Stimulated activated CD4-positive, alpha-beta T cell treated with anti-CD3 and anti-CD28 coated beads, TNF-alpha, amount 100 ng/mL, for 1 hour (primary cell): ENCODE data around the gene NEGR1.

Experiments used
- DNase-seq, 3 donors: peaks; one replicate each; pipeline ENCODE4 v3.0.0-alpha.2; 2020; ENCODE audit warnings: low read depth in 3 of 3, low spot score in 1 of 3

The NEGR1 gene

DNA sequence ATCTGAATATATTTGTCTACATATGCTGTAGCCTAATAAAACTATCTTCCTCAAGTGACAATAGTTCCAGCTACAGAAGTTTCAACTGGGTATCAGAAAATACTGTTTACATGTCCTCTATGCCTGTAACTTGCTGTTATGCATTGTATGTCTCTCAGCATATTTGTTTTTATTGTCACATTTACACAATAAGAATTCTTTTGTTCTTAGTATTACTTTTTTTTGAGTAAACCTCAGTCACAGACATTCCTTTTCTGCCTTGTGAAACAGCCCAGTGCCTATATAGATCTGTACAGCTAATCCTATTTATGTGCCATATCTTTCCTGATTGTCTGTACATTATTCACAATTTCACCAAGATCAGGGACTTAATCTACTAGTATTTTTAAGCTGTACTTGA lies 565.2 kb downstream of the NEGR1 start:
- no peak for DNase-seq

- no peak for DNase-seq
These were observed 570.9 kb downstream of the NEGR1 start for GRCh38 chr1:71711456-71711855.

DNA sequence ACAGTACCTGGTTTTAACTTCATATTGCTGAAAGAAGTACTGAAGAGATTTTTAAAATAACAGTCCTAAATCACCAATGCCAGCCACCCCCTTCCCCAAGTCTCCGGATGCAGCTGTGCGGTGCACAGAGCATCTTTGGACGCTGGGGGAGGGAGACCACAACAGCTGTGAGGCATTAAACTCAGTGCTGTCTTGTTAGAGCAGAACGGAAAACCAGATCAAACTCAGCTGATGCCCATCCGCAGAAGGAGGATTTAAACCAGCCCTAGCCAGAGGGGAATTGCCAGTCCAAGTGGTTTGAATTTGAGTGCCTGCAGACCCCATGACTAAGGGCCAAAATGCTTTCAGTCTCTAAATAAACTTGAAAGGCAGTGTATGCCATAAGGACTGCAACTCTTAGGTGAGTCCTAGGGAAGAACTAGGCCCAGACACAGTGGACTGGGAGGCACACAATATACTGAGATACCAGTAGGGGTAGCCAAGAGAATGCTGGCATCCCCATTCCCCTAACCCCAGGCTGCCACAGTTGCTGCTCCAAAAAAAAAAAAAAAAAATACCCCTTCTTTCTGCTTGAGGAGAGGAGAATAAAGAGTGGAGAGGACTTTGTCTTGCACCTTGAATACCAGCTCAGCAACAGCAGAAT lies 576.2 kb downstream of the NEGR1 start:
- DNase-seq: no peak

DNA sequence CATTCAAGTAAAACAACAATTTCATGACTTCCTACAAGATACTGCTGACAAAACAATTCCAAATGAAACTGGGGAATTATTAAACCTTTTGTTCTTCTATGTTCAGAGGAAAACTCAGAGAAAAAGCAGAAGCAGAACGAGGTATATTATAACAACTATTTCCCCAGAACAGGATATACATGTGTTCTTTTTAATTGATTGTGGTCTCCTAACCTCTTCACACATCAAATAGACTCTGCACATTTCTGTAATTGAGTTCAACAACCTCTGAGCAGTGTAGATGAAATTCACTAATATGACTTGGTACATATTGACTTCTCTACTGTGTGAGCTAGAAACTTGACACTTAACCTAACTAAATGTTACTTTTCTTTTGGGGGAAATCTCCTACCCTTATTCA lies 584.2 kb downstream of the NEGR1 start:
- no peak for DNase-seq

- DNase-seq: no peak
These were observed 586.5 kb downstream of the NEGR1 start for GRCh38 chr1:71695821-71696220.

DNA sequence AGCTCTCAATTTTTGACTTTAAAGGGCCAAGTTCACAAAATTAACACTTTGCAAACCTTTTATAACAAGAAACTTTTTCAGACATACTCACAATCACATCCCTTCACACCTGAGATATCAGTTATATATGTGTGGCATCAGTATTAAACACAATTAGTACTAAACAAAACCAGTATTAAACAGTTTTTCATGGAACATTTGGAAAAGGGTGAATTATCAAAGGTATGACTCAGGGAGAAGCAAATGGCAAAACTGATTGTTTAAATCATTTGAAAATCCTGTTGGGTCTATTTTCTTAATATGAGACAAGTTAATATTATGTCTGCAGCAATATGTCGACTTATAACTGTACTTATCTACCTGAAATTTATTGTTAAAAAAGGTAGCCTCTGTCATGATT lies 587.3 kb downstream of the NEGR1 start:
- DNase-seq: no peak

DNA sequence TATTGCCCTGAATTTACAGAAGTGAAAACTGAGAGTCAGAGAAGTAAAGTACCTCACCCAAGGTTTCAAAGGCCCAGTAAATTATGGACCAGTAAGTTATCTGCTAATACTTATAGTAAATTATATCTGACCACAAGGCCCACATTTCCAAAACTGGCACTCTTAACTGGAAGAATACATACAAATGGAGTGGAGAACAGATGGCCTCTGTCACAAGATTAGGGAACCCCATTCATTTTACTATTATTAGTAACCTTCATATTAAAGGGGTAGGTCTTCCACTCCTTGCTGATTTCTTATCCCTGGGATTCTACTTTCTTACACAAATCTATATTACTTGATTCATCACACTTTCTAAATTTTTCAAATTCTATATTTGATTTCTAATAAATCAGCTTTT lies 588.8 kb downstream of the NEGR1 start:
- no peak for DNase-seq

DNA sequence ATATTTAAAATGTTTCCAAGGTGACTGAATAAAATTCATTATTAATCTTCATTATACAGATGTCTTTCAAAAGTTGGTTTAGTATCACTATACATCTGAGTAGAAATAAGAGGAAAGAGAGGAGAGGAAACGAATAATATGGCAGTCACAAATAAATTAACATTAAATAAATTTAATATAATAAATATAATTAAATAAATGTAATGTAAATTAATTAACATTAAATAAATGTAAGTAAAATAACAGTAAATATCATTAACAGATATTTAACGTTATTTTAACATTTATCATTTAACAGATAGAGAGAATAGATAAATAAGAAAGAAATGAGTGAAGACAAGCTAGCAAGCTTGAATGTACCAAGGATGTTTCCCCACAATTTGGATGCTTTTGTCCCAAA lies 592.7 kb downstream of the NEGR1 start:
- no peak for DNase-seq

- DNase-seq: no peak
These were observed 595.0 kb downstream of the NEGR1 start for GRCh38 chr1:71687376-71687775.

- no peak for DNase-seq
These were observed 605.1 kb downstream of the NEGR1 start for GRCh38 chr1:71676979-71677925.

GRCh38 chr1:71668065-71668464 lies 614.3 kb downstream of the NEGR1 start:
- no peak for DNase-seq

DNA sequence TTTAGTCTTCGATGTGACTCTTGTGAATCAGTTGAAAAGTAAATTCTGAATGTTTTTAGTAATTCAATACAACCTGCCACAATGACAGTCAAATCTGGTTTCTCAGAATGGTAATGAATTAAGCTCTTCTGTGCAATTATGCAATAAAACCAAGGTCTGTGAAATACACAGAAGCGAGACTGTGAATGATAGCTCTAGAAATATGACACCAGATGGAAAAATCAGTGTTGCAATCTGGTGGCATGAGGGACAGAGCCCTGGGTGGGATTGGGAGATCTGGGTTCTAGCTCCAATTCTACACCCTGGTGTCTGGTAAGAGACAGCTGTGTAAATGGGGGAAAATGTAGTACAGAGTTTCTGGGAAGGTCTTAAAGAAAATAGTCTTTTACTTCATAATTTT lies 615.1 kb downstream of the NEGR1 start:
- DNase-seq: no peak

- no peak for DNase-seq
These were observed 615.7 kb downstream of the NEGR1 start for GRCh38 chr1:71666609-71667008.

DNA sequence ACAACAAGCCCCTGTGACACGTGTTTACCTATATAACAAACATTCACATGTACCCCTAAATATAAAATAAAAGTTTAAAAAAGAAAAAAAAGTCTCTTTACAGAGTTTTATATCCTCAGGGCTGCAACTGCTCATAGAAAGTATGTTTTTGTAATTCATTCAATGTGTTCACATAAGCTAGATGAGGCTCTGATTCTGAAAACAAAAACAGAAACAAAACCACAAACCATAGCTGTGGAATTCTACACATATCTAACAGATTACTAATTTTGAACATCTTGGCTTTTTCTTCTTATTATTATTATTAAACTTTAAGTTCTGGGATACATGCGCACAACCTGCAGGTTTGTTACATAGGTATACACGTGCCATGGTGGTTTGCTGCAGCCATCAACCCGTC lies 621.9 kb downstream of the NEGR1 start:
- no peak for DNase-seq

DNA sequence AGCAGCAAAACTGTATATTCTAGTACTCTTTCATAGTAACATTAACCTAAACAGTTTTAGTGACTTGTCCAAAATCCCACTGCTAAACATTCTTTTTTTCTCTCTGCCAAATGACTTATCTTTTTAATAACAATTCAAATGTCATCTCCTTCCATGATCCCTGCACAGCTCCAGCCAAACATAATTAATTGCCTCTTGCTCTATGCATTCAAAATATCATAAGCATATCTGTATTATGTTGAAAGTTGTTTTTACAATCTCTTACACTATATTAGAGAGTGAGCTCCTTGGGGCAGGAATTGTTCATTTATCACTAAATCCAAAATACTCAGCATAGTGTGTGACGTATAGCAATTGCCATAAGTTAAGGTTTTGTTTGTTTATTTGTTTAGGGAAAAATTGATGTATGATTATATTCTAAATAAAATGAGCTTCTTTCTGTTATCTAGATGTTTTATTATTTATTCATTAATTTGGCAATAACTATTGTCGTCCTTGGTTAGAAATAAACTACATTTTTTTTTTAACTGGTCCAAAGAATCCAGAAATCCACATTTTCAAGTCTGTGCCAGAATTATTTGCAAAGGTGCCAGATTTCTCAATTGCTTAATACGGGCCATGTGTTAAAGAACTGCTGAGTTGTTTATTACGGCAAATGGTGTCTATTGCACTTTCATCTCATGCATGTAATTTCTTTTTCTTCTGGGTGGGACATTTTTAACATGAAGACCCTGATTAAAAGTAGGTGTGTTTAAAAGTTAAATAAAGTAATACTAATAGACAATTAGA lies 624.3 kb downstream of the NEGR1 start:
- DNase-seq: no peak

GRCh38 chr1:71656902-71657301 lies 625.4 kb downstream of the NEGR1 start:
- DNase-seq: no peak

GRCh38 chr1:71655604-71656003 lies 626.7 kb downstream of the NEGR1 start:
- no peak for DNase-seq

GRCh38 chr1:71653952-71654351 lies 628.4 kb downstream of the NEGR1 start:
- no peak for DNase-seq

DNA sequence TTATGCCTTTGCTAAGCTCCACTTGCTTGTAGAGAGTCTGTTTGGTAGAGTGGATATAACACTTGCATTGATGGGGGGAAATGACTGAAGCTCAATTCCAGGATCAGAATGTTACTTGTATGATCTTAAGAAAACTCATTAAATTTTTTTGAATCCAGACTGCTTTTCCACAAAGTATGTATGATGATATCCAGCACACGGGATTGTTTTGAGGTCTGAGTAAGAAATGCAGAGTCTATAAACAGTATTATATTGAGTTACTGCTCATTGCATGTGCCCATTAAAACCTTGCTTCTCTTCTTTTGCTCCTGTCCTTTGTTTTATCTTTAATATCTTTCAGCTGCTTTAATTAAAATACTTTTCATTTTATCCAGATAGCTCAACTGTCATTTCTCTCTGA lies 631.1 kb downstream of the NEGR1 start:
- no peak for DNase-seq

GRCh38 chr1:71650119-71650518 lies 632.2 kb downstream of the NEGR1 start:
- DNase-seq: no peak

DNA sequence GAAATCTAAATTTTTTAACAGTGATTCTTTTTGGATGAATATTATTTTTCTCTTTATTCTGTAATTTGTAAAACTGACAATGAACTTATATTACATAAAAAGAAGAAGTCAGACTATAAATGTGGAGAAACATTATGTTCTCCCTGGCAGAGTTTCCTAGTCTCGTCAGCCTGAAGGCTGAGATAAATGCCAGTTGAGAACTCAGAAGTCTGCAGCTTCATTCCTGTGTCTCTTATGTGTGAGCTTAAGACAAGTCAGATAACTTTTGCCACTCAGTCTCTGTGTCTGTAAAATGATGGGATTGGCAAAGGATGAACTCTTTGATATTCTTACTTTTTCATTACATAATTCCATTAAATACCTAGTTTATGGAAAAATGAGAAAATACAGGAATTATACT lies 632.7 kb downstream of the NEGR1 start:
- no peak for DNase-seq
